ENCODE data around the gene THSD7A.

Gene THSD7A

DNA sequence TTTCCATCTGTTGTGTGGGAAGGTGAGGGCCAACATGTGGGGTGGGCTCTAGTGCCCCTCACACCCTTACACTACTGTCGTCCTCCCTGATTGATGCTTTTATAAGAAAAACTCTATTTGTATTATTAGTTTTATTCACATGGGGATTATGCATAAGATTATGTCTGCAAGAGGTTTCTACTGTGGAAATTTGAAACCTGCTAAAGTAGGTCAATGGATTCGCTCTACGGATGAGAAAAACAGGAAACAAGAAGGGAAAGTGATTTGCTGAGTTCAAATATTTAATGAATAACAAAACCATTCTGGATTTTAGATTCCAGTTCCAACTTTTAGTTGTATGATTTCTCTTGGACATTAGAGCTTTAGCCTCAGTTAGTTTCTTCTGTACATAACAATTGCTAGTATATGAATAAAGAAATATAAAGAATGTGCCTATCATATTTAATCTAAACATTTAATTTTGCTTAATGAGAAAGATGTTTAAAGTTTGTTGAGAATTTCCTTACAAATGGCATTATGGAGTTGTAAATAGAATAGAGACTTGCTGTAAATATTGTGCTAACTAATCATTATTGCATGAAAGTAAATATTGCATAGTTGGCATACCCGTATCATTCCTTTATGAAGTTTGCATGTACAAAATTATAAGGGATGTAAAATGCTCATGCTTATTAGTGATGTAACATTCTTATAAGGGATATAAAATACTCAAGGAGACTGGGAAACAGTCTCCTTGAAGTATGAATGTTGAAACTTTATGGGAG lies 193.8 kb downstream of the THSD7A start:
- H3K27ac ChIP-seq (ENCODE audit: low read length): no peak overlapping the region
- H3K4me2 ChIP-seq (ENCODE audit: low read length): no peak overlapping the region
- H3K4me3 ChIP-seq (ENCODE audit: low read length): no peak overlapping the region
- H3K9ac ChIP-seq (ENCODE audit: low read length): no peak overlapping the region
- H3K27me3 ChIP-seq (ENCODE audit: low read depth, low read length): no peaks in the 10 kb centered on the region
- H4K20me1 ChIP-seq (ENCODE audit: insufficient read depth, low read length): no peaks in the 10 kb centered on the region
- H3K4me1 ChIP-seq (ENCODE audit: low read length): no peaks in the 10 kb centered on the region
- no peaks in the 10 kb centered on the region for H3K36me3 ChIP-seq (replicated peaks; ENCODE audit: low read depth, low read length)
- TF ChIP-seq, protein P1, sequence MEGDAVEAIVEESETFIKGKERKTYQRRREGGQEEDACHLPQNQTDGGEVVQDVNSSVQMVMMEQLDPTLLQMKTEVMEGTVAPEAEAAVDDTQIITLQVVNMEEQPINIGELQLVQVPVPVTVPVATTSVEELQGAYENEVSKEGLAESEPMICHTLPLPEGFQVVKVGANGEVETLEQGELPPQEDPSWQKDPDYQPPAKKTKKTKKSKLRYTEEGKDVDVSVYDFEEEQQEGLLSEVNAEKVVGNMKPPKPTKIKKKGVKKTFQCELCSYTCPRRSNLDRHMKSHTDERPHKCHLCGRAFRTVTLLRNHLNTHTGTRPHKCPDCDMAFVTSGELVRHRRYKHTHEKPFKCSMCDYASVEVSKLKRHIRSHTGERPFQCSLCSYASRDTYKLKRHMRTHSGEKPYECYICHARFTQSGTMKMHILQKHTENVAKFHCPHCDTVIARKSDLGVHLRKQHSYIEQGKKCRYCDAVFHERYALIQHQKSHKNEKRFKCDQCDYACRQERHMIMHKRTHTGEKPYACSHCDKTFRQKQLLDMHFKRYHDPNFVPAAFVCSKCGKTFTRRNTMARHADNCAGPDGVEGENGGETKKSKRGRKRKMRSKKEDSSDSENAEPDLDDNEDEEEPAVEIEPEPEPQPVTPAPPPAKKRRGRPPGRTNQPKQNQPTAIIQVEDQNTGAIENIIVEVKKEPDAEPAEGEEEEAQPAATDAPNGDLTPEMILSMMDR (IDR thresholded peaks at IDR 0.05; ENCODE audit: low read depth, low read length): no peak
- no peak for TF ChIP-seq EZH2phosphoT487 (IDR thresholded peaks at IDR 0.05; ENCODE audit: low read depth)
- no peaks in the 10 kb centered on the region for H3K79me2 ChIP-seq (ENCODE audit: low read length)
- no peak overlapping the region for H2AFZ ChIP-seq (ENCODE audit: low read depth, low read length)
- no peaks in the 10 kb centered on the region for H3K9me3 ChIP-seq (ENCODE audit: insufficient read depth, low read length)

DNA sequence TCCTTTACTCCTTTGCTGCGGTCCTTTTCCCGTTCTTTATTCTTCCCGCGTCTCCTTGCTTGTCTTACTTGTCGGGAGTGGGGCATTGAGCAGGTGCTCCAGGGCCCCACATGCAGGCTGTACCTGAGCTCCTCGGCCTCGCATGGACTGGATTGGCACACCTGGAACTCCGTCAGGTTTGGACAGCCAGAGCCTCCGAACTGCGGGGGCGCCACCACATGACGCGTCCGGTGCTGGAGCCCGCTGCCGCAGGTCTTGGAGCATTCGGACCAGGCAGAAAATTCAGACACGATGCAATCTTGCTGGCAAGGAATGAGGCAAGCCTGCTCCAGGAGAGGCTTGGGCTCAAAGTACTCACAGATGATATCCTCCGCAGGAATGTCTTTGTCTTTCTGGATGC lies 195.7 kb downstream of the THSD7A start:
- Histone ChIP-seq H3K9me3 (ENCODE audit: insufficient read depth, low read length) (no peaks in the 10 kb centered on the region), H3K27ac (ENCODE audit: low read length) (no peak overlapping the region), H2AFZ (ENCODE audit: low read depth, low read length) (no peak overlapping the region), H4K20me1 (ENCODE audit: insufficient read depth, low read length) (no peaks in the 10 kb centered on the region), H3K9ac (ENCODE audit: low read length) (no peak overlapping the region), H3K36me3 (replicated peaks; ENCODE audit: low read depth, low read length) (no peaks in the 10 kb centered on the region), H3K27me3 (ENCODE audit: low read depth, low read length) (no peaks in the 10 kb centered on the region), H3K4me2 (ENCODE audit: low read length) (no peak overlapping the region), H3K4me3 (ENCODE audit: low read length) (no peak overlapping the region), H3K4me1 (ENCODE audit: low read length) (no peaks in the 10 kb centered on the region), H3K79me2 (ENCODE audit: low read length) (no peaks in the 10 kb centered on the region)
- TF ChIP-seq, protein P1 (IDR thresholded peaks at IDR 0.05; ENCODE audit: low read depth, low read length): no peak
- no peak for TF ChIP-seq EZH2phosphoT487 (IDR thresholded peaks at IDR 0.05; ENCODE audit: low read depth)

DNA sequence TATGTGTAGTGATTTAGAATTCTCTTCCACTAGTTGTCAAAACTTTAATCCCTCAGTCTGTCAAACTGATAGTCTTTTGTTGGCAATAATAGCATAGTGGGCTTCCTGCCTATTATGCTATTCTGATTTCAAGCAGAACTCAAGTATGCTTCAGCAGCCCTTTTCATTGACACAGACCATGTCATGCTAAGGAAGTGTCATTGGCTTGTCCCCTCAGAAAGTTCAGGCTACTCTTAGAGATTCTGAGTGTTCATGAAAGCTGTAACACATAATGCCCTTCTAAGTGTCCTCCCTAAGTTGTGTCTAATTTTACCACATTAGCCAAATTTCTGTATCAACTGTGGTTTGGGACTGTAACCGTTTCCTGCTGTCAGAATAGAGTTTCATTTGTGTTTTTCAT lies 198.7 kb downstream of the THSD7A start:
- Histone ChIP-seq H3K9me3 (ENCODE audit: insufficient read depth, low read length) (no peaks in the 10 kb centered on the region), H3K27ac (ENCODE audit: low read length) (no peak overlapping the region), H3K9ac (ENCODE audit: low read length) (no peak overlapping the region), H3K27me3 (ENCODE audit: low read depth, low read length) (no peaks in the 10 kb centered on the region), H3K4me3 (ENCODE audit: low read length) (no peak overlapping the region), H3K79me2 (ENCODE audit: low read length) (no peaks in the 10 kb centered on the region), H3K4me1 (ENCODE audit: low read length) (no peaks in the 10 kb centered on the region), H3K4me2 (ENCODE audit: low read length) (no peak overlapping the region), H2AFZ (ENCODE audit: low read depth, low read length) (no peak overlapping the region), H4K20me1 (ENCODE audit: insufficient read depth, low read length) (no peaks in the 10 kb centered on the region), H3K36me3 (replicated peaks; ENCODE audit: low read depth, low read length) (no peaks in the 10 kb centered on the region)
- TF ChIP-seq EZH2phosphoT487 (IDR thresholded peaks at IDR 0.05; ENCODE audit: low read depth): no peak
- TF ChIP-seq, protein P1 (IDR thresholded peaks at IDR 0.05; ENCODE audit: low read depth, low read length): no peak

DNA sequence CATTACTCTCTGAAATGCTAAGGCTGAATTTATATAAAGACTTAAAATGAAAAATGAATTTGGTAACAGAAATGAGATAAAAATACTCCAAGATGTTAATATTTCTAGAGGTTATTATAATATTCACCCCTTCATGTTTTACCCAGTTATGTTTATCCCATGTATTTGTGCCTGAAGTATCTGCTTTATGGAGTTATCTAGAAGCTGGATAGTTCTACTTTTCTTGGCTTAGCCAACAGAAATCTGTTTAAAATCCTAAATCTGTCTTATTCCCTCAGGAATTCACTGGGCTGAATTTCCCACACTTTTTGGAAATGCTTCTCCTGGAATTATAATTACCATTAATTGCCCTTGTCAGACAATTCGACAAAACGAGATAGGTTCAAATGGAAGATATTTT lies 201.6 kb downstream of the THSD7A start:
- Histone ChIP-seq H3K36me3 (replicated peaks; ENCODE audit: low read depth, low read length) (no peaks in the 10 kb centered on the region), H4K20me1 (ENCODE audit: insufficient read depth, low read length) (no peaks in the 10 kb centered on the region), H3K4me2 (ENCODE audit: low read length) (no peak overlapping the region), H3K4me1 (ENCODE audit: low read length) (no peaks in the 10 kb centered on the region), H2AFZ (ENCODE audit: low read depth, low read length) (no peak overlapping the region), H3K27me3 (ENCODE audit: low read depth, low read length) (no peaks in the 10 kb centered on the region), H3K9me3 (ENCODE audit: insufficient read depth, low read length) (no peaks in the 10 kb centered on the region), H3K79me2 (ENCODE audit: low read length) (no peaks in the 10 kb centered on the region), H3K9ac (ENCODE audit: low read length) (no peak overlapping the region), H3K27ac (ENCODE audit: low read length) (no peak overlapping the region), H3K4me3 (ENCODE audit: low read length) (no peak overlapping the region)
- no peak for TF ChIP-seq EZH2phosphoT487 (IDR thresholded peaks at IDR 0.05; ENCODE audit: low read depth)
- TF ChIP-seq, protein P1 (IDR thresholded peaks at IDR 0.05; ENCODE audit: low read depth, low read length): no peak
